SIG-M5 treated with dmso at 0.1 percent for 504 hours (cell line): ENCODE data around the gene RNF208.
"Not testable (repeated sequence)": the region's sequence is repeated elsewhere in the genome, so short reads cannot be mapped to it uniquely, and the experiment has no call there.

ENCODE experiments used
- DNase-seq: peaks from one replicate; lab custom pipeline; 2025; ENCODE audit not compliant: unreplicated experiment; lab: John Stamatoyannopoulos, UW

Gene RNF208

DNA sequence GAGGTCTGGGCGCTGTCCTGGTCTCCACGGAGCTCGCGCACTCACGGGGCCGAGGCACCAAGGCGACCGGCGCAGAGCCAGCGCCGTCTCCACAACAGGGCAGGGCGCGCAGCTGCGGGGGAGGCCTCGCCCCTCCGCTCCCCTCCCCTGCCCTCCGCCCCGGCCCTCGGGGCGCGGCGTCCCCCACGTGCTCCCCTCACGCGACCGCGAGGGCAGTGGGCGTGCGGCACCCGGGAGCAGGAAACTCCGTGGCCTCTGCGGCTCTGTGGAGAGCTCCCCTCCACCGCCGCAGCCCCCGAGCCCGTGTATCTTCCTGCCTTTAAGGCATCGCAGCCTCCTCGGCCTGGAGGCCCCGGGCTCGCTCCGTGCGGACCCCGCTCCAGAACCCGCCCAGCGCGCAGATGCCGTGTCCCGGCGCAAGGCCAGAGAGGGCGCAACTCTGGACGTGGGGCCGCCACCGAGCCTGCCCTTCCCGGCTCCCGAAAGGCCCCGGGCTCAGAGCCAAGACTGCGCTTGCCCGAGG lies 18.3 kb upstream of the RNF208 start:
- peak; percentile 54 for DNase-seq

DNA sequence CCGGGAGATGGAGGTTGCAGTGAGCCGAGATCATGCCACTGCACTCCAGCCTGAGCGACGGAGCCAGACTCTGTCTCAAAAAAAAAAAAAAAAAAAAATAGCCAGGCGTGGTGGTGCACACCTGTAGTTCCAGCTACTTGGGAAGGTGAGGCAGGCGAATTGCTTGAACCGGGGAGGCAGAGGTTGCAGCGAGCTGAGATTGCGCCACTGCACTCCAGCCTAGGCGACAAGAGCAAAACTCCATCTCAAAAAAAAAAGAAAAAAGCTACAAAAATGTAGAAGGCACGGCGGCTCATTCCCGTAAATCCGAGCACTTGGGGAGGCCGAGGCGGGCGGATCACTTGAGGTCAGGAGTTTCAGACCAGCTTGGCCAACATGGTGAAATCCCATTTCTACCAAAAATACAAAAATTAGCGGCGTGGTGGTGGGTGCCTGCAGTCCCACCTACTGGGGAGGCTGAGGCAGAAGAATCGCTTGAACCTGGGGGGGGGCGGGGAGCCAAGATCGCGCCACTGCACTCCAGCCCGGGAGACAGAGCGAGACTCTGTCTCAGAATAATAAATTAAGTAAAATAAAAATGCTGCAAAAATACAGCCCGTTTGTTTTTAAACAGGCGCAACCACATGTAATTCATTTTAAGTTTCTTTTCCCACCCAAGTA lies 17.6 kb upstream of the RNF208 start:
- not testable (repeated sequence) for DNase-seq

DNA sequence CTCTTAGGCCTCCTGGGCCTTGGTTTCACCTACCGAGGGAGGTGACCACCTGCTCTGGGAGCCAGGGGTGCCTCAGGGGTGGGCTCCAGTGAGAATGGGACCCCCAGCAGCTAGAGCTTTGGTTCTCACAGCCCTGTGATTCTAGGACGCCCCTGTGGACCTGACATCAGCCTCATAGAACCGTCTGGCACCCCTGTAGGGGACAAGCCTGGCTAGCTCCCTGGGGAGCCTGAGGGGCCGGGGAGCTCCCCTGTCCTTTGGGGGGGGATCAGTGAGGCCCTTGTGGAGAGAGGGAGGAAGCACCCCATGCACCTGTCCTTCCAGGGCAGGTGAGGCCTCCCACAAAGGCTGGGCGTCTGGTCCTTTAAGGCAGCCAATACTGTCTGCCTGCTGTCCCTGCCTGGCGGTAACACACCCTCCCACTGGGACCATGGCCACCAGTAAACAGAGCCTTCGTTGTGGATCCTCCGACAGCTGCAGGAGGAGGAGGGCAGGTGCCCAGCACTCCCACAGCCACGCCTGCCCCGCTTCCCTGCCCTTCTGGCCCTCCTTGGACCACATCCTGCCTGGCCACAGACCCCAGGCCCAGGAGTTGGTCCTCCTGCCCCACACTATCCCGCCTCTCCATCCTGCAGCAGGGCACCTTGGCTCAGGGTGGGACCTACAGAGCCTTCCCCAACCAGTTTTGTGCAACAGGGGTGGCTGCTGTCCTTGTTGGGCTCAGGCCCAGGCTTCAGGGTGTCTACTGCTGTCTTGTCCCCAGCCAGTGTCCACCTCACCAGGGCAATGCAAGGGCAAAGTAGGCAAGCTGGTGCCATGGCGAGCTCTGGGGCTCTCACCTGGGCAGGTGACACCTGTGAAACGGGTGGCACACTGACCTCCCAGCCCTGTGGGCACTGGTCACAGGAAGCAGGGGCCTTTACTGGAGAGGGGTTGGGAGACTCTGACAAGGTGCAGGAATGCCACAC lies 16.0 kb upstream of the RNF208 start:
- no peak for DNase-seq

DNA sequence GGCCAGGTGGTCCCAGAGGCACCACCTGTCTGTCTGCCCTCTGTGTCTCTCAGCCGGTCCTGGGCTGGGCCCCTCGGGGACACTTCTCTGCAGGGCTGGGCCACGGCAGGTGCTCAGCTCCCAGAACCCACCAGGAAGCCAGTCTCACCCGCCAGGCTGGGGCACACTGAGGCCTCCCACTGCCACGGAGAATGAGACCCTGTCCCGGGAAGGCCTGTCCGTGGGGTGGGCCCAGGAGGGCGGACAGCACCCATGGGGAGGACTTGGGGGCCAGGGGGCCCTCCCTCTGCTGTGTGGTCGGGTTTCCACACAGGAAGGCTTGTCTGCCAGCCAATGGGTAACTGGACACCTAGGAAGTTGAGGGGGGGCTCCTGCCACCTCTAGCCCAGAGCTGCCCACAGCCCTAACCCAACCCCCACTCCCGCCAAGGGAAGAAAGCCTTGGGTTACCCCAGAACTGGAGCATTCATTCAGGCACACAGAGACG lies 14.9 kb upstream of the RNF208 start:
- DNase-seq, result no peak

- DNase-seq, result peak; percentile 71
Observed at GRCh38 chr9:137236238-137236935, 14.3 kb upstream of the RNF208 start.

- DNase-seq, result no peak
Observed at GRCh38 chr9:137235424-137236237, 13.6 kb upstream of the RNF208 start.

- DNase-seq, result no peak
Observed at GRCh38 chr9:137234758-137235423, 12.9 kb upstream of the RNF208 start.

GRCh38 chr9:137234055-137234697 lies 12.1 kb upstream of the RNF208 start:
- no peak for DNase-seq

GRCh38 chr9:137233143-137233980 lies 11.3 kb upstream of the RNF208 start:
- no peak for DNase-seq

DNA sequence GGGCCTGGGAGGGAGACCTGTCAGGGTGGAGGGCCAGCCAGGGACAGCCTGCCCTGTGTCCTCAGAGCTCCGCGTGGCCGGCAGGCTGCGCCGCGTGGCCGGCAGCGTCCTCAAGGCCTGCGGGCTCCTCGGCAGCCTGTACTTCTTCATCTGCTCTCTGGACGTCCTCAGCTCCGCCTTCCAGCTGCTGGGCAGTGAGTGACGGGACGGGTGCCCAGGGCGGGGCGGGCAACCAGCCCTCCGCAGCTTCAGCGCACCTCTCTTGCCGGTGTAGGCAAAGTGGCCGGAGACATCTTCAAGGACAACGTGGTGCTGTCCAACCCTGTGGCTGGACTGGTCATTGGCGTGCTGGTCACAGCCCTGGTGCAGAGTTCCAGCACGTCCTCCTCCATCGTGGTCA lies 10.5 kb upstream of the RNF208 start:
- DNase-seq, result no peak

DNA sequence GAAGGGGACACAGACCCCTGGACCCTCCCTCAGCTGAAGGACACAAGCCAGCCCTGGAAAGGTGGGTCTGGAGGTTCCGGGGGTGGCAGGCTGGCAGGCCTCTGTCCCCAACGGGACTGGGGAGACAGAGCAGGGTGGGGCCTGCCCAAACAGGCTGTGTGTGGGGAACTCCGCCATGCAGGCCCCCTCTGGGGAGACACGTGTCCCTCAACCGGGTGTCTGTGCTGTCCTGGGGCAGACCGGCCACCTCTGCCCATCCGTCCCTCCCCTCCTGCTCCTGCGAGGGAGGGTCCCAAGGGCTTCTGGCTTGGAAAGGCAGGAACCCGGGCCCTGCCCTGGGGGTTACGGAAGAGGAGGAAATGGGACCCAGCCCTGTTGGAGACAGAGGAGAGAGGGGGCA lies 10.1 kb upstream of the RNF208 start:
- no peak for DNase-seq

- no peak for DNase-seq
Observed at GRCh38 chr9:137231372-137232039, 9.5 kb upstream of the RNF208 start.

- no peak for DNase-seq
Observed at GRCh38 chr9:137230705-137231371, 8.8 kb upstream of the RNF208 start, which contains the start of gene SLC34A3. Gene SLC34A3 (plus strand): TSS chr9:137230901. CDS start chr9:137231703, 802 bp downstream.

- no peak for DNase-seq
Observed at GRCh38 chr9:137229903-137230704, 8.1 kb upstream of the RNF208 start.

DNA sequence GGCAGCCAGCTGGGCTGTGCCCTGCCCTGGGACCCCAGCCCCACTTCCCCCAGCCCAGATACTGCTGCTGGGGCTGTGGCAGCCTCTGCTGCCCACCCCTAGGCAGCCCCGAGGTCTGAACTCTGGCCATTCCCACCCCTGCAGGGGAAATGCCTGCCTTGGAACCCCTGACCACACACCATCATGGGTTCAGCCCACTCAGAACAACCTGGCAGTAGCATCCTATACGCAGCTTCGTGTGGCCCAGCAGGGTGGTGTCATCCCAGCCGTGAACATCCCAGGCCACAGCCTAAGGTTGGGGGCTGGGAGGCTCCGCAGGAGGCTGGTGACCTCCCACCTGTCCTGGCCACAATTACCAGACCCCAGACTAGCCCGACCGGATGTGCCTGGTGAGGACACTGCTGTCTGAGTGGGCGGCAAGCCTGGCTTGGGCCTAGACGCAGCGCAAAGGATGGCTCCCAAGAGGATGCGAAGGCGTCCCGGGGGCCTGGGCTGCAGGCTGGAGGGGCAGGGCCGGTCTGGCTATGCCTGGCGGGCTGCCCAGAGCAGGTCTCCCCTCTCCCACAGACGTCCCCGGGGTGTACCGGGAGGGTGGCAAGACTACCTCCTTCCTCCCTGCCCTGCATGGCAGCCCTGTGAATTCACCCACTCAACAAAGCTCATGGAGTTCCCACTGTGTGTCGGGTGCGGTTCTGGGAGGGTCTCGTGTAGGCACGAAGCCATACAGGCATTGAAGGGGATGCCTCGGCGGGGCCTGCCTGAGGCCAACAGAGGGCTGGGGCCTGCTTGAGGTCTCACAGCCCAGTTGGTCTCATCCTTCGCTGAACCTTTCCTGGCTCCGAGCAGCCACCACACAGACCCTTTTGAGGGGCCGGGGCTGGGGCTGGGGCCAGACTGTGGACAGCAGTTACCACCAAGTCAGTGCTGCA lies 7.2 kb upstream of the RNF208 start:
- no peak for DNase-seq
